ENCODE results near the gene FLNB.

FLNB gene

GRCh38 chr3:58176827-58177489 is 168.7 kb downstream of the FLNB start:
- H3K27ac ChIP-seq (ENCODE audit: poor library complexity, severe bottlenecking) = peak overlapping the region; percentile 67
- H3K27me3 ChIP-seq (ENCODE audit: insufficient read depth, poor library complexity, severe bottlenecking) = no peaks in the 10 kb centered on the region
- peak; percentile 6 for ATAC-seq (ENCODE audit: low read depth)
- no peak for DNase-seq (ENCODE audit: low spot score)
- TF ChIP-seq, protein P1, sequence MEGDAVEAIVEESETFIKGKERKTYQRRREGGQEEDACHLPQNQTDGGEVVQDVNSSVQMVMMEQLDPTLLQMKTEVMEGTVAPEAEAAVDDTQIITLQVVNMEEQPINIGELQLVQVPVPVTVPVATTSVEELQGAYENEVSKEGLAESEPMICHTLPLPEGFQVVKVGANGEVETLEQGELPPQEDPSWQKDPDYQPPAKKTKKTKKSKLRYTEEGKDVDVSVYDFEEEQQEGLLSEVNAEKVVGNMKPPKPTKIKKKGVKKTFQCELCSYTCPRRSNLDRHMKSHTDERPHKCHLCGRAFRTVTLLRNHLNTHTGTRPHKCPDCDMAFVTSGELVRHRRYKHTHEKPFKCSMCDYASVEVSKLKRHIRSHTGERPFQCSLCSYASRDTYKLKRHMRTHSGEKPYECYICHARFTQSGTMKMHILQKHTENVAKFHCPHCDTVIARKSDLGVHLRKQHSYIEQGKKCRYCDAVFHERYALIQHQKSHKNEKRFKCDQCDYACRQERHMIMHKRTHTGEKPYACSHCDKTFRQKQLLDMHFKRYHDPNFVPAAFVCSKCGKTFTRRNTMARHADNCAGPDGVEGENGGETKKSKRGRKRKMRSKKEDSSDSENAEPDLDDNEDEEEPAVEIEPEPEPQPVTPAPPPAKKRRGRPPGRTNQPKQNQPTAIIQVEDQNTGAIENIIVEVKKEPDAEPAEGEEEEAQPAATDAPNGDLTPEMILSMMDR (IDR thresholded peaks at IDR 0.05; ENCODE audit: poor library complexity, severe bottlenecking) = no peak
- no peaks in the 10 kb centered on the region; the same call in 1 of the 2 replicates for H3K36me3 ChIP-seq (ENCODE audit: low read depth)
- no peaks in the 10 kb centered on the region for H3K9me3 ChIP-seq (ENCODE audit: severe bottlenecking)
- no peak overlapping the region for H3K4me3 ChIP-seq (ENCODE audit: severe bottlenecking)
- H3K4me1 ChIP-seq (ENCODE audit: insufficient read depth, poor library complexity, severe bottlenecking) = peaks cover 34% of the 10 kb centered on the region

GRCh38 chr3:58177747-58178527 is 169.7 kb downstream of the FLNB start:
- ATAC-seq (ENCODE audit: low read depth) = peak; percentile 44
- Histone ChIP-seq H3K27me3 (ENCODE audit: insufficient read depth, poor library complexity, severe bottlenecking) (no peaks in the 10 kb centered on the region), H3K36me3 (ENCODE audit: low read depth) (no peaks in the 10 kb centered on the region), H3K27ac (ENCODE audit: poor library complexity, severe bottlenecking) (peak overlapping the region; percentile 67), H3K4me1 (ENCODE audit: insufficient read depth, poor library complexity, severe bottlenecking) (peaks cover 34% of the 10 kb centered on the region), H3K4me3 (ENCODE audit: severe bottlenecking) (peak overlapping the region; percentile 9), H3K9me3 (ENCODE audit: severe bottlenecking) (no peaks in the 10 kb centered on the region)
- DNase-seq (ENCODE audit: low spot score) = peak; percentile 83
- TF ChIP-seq, protein P1 (IDR thresholded peaks at IDR 0.05; ENCODE audit: poor library complexity, severe bottlenecking) = peak; percentile 93

- ATAC-seq (ENCODE audit: low read depth) = no peak
- Histone ChIP-seq H3K27ac (ENCODE audit: poor library complexity, severe bottlenecking) (peak overlapping the region; percentile 67), H3K27me3 (ENCODE audit: insufficient read depth, poor library complexity, severe bottlenecking) (no peaks in the 10 kb centered on the region), H3K4me3 (ENCODE audit: severe bottlenecking) (no peak overlapping the region), H3K36me3 (ENCODE audit: low read depth) (no peaks in the 10 kb centered on the region), H3K9me3 (ENCODE audit: severe bottlenecking) (no peaks in the 10 kb centered on the region), H3K4me1 (ENCODE audit: insufficient read depth, poor library complexity, severe bottlenecking) (peaks cover 34% of the 10 kb centered on the region)
- DNase-seq (ENCODE audit: low spot score) = no peak
- TF ChIP-seq, protein P1 (IDR thresholded peaks at IDR 0.05; ENCODE audit: poor library complexity, severe bottlenecking) = no peak
Measured at GRCh38 chr3:58178528-58179234, 170.5 kb downstream of the FLNB start.

DNA sequence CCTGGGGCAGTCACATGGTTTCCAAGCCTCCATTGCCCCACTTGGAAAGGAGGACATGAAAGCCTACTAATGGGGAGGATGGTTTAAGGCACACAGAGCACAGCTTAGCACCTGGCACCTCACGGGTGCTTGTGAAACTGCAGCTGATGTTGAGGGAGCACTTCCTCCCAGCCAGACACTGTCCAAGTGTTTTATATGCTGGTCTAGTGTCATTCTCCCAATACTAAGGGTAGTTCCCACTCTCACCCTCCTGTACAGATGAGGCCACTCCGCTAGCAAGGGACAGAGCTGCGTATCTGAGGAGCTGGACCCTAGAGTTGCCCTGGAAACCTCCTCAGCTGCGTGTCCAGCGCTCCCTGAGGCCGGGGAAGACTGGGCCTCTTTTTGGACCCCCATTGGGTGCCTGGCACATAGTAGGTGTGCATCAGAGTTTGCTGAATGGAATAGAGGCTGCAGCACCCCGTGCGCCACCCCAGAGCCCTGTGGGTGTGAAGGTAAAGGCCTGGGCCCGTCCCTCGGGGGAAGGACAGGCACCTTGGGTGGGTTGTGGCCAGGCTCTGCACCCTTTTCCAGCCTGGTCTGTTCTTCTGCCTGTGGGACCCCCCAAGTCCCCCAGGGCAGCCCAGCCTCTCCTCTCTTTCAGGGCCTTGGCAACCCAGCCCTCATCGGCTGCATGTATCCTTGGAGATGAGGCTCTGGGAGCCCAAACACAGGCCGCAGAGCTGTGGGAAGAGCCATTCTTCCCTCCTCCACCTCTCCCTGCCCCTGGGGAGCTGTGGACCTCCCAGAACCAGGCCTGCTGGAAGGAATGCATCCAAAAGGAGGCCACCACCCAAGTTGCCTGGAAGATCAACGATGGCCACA is 171.2 kb downstream of the FLNB start:
- DNase-seq (ENCODE audit: low spot score) (no peak), ATAC-seq (ENCODE audit: low read depth) (peak; percentile 0; the same call in 1 of the 3 replicates)
- no peaks in the 10 kb centered on the region for H3K27me3 ChIP-seq (ENCODE audit: insufficient read depth, poor library complexity, severe bottlenecking)
- TF ChIP-seq, protein P1 (IDR thresholded peaks at IDR 0.05; ENCODE audit: poor library complexity, severe bottlenecking) = no peak
- H3K4me1 ChIP-seq (ENCODE audit: insufficient read depth, poor library complexity, severe bottlenecking) = peaks cover 30% of the 10 kb centered on the region
- no peaks in the 10 kb centered on the region for H3K36me3 ChIP-seq (ENCODE audit: low read depth)
- H3K9me3 ChIP-seq (ENCODE audit: severe bottlenecking) = no peaks in the 10 kb centered on the region
- H3K4me3 ChIP-seq (ENCODE audit: severe bottlenecking) = no peak overlapping the region
- H3K27ac ChIP-seq (ENCODE audit: poor library complexity, severe bottlenecking) = no peak overlapping the region
